GM19372 (cell line): ENCODE results near the gene PPP1CC.
A peak's percentile ranks its signal among the peaks of the same experiment; 100 is the strongest.
"Not testable (repeated sequence)": the region's sequence is repeated elsewhere in the genome, so short reads cannot be mapped to it uniquely, and the experiment has no call there.

Source experiments
- ATAC-seq: cut with Tn5 transposase; IDR thresholded peaks from one replicate; pipeline ENCODE4 v1.9.1; 2021; ENCODE audit warnings: mild to moderate bottlenecking, low read depth, moderate library complexity; ENCODE audit not compliant: unreplicated experiment

Gene PPP1CC

DNA sequence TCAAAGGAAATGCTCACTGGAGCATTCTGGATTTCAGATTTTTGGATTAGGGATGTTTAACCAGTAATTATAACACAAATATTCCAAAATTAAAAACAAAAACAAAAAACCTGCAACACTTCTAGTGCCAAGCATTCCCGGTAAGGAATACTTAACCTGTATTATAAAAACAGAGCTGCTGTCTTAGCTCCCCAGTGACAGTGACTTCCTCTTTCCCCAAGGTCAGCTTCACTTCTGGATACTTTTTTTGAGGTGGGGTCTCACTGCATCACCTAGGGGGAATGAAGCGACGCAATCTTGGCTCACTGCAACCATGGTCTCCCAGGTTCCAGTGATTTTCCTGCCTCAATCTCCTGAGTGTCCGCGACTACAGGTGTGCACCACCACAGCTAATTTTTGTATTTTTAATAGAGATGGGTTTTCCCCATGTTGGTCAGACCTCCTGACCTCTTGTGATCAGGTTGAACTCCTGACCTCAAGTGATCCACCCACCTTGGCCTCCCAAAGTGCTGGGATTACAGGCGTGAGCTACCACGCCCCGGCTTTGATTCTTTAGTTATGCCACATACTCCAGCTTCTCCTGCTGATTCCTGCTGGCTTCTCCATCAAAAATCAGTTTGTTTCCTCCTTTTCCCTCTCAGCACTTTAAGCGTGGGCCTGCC, 15.9 kb downstream of the PPP1CC start:
- ATAC-seq: no peak

DNA sequence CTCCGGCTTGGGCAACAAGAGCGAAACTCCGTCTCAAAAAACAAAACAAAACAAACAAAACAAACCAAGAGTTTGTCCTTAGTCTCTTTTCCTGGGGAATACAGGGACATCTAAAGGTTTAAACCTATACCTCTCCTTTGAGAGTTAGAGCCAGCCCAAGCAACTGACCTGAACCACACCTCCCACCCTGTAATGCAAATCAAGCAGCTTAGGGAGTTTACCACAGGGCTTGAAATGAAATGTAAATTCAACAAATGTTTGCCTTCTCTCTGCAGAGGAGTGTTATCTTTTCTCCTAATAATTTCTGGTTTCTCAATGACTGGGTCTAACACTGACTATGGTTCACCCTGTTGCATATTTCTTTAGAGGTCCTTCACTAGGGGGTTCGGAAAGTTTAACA, 16.7 kb downstream of the PPP1CC start:
- ATAC-seq: no peak

DNA sequence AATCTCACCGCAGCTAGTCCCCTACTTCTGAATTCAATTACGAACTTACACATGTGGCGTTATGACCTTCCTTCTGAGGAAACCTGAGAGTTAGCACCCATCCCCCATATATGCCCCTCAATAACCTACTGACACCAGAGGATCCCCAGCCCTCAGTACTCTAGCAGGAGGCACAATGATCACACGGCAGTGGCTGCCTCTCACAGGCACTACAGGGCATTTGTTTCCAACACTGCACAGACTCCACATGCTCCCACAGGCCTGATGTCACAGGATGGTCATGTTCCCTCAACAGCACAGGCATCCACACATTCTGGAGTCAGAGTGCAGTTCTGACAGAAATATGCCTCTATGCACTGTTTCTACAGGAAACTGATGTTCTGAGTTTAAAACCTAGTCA, 17.4 kb downstream of the PPP1CC start:
- no peak for ATAC-seq

DNA sequence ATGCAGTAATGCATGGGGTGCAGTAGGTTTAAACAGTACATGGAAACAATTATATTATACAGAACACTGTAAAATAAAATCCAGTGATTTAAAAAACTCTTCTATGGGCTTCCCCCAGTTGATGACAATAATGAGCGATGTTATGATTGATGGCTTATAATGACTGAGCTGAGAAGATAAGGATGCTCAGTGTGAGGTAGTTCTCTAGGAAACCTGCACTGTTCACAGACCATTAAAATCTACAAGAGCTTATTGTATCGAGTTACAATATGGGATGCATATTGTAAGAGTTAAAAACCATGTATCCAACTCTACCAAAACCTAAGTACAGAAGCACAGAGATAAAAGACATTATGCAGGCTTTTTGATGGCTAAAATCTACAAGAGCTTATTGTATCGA, 19.8 kb downstream of the PPP1CC start:
- not testable (repeated sequence) for ATAC-seq

DNA sequence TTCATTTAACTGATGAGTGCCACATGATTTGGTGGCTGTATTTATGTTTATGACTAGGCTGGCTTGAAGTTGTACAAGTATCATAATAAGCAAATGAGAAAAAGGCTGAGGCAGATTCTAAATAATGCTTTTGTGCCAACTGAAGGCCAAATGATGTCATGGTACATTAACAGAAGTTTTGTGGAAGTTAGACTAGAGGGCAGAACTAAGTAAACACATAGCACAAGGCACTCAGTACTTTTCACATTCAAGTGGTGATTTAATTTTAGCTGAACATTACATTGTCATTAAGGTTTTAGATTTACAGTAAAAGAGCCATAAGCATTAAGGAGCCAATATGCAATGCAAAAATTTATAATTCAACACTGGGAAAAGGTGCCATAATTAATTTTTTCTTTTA, 21.1 kb downstream of the PPP1CC start:
- no peak for ATAC-seq

DNA sequence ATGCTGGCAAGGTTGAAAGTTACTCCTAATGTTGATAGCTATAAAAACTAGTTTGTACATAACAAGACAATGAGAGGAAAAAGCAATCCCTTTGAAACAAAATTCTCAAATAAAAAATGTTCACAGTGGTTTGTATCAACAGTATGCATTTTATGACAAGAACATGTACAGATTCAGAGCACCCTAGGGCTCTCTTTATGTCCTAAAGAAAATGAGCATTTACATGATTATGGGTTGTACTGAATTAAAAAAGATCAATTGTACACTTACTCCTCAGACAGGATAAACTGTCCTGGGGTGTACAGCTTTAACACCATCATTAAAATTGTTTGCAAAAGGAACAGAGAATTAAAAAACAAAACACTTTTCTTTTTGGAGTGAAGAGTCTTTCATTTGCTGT, 22.2 kb downstream of the PPP1CC start:
- no peak for ATAC-seq

DNA sequence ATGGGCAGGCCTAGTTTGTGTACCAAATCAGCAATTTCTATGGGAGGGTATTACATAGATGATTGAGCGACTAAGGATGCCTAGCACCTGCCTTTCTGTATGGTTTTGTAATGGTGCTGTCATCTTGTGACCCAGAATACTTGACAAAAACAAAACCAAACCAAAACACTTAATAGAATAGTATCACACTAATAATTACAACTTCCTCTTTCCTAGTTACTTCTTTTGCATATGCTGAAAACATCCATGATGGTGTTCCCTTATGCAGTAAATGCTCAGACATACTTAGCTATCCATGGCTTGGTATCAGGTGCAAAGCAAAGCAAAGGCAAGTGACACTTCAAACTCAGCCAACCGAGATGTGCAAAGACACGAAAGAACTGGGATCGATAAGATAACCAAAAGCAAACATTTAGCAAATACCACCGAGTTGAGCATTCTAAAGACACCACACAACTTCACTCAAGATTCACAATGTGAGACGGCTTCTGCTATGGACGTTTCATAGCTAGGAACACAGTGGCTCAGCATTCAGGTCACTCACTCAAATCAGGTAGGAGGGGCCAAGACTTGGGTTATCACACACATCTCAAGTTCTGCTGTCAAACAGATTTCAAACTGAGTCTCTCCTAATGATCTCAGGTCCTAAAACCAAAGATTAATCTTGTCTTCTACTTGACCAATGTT, 24.3 kb downstream of the PPP1CC start:
- no peak for ATAC-seq

DNA sequence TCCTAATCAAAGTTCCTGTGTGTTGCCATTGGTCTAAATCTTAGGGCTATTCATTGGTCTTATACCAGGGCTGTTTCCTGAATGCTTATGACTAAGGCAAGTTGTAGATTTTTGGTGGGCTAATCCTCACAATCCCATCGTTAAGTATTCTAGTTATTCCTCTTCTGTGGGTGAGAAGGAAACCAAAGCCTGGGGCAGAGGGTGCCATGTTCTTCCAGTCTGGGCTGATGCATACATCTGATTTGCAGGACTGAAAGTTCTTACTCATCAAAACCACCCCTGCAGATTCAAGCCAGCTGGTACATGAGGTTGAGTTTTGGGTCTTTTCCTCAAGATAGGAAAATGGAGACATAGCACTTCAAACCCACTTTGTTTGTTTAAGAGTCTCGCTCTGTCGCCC, 25.7 kb downstream of the PPP1CC start:
- no peak for ATAC-seq

DNA sequence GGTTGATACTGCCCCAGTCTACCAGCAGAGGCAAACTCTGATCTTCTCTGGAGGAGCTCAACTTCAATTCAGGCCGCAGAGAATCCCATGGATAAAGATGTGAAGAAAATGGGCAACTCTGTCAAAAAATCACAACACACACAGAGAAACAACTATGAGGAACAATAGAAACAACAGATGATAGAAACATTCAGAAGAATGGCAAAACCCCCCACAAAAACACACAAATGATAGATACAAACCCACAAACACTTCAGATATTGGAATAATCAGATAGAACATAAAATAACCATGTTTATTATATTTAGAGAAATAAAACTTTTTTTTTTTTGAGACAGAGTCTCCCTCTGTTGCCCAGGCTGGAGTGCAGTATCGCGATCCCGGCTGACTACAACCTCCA, 33.8 kb downstream of the PPP1CC start:
- no peak for ATAC-seq

DNA sequence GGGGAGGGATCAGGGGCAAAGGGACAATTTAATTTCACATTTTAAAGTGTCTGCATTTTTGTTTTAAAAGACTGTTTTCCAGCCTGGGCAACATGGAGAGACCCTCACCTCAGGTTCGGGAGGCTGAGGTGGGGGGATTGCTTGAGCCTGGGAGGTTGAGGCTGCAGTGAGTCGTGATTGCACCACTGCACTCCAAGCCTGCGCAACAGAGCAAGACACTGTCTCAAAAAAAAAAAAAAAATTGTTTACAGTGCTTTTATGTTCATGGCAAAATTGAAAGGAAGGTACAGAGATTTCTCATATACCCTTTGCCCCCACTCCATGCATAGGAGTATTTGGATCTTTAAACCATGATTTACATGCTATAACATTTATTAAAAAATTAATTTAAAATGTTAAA, 37.4 kb downstream of the PPP1CC start:
- ATAC-seq: no peak

DNA sequence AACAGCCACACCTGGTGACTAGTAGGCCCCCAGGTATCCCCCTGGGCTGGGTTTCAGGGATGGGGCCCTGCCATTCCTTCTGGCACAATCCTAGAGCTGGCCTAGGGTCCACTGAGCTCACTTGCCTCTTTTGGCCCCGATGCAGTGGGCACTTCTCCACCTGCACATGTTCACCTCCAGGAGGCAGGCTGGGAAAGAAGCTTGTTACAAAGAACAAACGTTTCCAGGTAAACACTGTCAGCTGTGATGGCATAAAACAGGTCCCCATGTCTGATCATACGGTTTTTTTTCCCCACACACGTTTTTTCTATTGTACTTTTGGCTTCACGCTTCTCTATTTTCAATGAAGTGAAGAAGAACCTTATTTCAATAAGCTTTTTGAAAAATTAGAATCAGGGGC, 37.9 kb downstream of the PPP1CC start:
- no peak for ATAC-seq

DNA sequence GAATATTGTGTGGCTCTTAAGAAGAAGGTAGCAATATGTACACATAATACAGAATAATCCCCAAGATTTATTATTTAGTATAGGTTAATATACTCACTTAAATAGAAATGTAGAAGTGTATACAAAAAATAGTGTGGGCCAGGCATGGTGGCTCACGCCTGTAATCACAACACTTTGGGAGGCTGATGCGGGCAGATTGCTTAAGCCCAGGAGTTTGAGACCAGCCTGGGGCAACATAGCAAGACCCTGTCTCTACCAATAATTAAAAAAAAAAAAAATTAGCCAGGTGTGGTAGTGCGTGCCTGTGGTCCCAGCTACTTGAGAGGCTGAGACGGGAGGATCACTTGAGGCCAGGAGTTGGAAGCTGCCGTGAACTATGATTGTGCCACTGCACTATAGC, 38.5 kb downstream of the PPP1CC start:
- ATAC-seq: no peak

DNA sequence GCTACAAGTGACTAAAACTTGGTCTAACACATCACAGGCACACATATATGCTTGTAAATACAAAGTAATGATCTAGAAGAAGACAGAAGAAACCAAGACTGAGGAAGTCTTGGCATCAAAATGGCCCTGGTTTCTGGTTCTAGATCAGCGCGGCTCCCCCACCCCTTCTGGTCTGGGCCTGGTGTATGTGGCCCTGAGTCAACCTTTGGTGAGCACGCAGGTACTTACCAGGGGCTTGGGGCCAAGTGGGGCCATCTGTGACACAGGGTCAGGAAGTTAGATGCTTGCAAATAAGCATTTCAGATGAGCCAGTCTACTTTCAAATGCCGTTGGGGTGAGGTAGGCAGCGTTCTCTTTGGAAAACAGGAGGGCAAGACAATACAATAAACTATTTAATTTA, 40.6 kb downstream of the PPP1CC start:
- ATAC-seq: no peak

DNA sequence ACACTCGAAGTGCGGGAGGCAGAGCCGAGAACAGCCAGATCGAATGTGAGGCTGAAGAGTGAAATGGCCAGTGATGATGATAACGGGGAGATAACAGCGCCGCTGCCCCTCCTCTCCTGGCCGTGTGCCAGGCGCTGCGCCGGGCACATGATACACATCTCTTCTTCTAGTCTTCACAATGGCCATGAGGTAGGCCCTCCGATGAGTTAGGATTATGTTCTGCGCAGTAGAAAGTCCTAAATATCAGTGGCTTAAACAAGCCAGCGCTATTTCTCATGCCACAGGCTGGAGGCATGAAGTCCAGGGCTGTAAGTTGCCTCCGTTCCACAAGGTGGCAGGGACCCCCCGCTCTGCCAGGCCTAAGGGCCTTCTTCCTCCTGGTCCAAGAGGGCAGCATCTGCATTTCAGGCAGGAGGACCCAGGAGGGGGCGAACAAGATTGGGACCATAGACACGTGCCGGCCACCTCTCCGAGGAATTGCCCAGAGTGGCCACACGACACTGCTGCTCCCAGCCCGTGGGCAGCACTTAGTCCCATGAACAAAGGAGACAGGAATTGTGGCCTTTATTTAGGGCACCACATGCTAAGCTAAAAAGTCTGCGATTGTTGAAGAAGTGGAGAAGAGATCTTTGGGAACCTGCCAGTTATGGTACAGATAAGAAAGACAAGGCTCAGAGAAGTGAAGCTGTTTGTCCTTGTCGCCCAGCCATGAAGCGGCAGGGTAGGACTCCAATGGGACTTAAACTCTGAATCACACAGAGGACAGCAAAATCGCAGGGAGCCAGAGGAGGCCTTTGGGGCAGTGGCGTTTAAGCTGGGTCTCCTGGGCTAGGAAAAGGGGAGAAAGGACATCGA, 42.9 kb downstream of the PPP1CC start:
- no peak for ATAC-seq

DNA sequence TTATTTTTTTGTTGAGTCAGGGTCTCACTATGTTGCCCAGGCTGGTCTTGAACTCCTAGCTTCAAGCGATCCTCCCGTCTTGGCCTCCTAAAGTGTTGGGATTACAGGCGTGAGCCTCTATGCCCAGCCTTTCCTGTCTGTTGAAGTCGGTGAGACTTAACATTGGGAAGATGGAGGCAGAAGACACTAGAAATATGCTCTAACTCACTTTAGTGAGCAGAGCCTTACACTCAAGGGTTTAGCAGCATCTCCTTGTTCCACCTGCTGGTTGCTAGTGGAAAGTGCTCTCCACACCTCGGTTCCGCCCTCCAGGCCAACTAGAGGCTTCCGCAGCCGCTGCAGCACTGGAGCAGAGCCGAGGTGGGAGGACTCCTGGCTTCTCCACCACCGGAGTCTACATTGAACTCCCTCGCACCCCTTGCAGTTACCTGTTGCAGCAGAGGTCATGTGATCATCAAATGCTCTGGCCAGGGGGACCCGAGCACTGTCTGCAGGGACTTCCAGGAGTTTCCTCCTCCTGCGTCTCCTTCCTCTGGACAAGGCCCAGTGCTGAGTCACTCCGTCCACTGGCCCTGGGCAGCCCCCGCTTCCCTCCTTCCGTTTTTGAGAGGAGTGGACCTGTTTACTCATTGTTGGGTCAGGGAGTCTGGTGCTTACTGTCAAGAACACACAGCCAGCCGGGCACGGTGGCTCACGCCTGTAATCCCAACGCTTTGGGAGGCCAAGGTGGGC, 44.4 kb downstream of the PPP1CC start:
- peak; percentile 79 for ATAC-seq

DNA sequence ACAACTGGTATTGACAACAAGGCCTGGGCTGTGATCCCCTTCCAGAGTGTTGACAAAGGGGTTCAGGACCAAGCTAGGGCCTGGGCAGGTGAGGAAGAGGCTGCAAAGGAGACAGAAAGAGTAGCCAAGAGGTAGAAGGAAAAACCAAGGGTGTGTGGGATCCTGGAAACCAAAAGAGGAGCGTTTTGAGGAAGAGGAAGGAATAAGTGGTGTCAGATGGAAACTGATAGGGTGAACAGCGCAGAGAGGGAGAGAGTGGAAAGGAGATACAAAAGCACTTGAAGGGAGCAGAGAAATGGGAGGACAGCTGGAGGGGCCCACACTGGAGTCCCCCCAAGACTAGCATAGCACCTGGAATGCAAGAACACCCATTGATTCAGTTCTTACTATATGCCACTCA, 45.5 kb downstream of the PPP1CC start:
- no peak for ATAC-seq

DNA sequence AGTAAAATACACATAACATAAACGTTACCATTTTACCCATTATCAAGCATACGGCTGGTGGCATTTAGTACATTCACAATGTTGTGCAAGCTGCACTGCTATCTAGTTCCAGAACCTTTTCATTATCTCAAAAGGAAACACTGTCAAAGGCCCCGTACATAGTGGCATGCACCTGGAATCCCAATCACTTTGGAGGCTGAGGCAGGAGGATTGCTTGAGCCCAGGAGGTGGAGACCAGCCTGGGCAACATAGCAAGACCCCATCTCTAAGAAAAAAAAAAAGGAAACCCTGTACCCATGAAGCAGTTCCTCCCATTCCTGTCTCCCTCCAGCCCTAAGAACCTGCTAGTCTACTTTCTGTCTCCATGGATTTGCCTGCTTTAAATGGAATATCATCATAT, 46.4 kb downstream of the PPP1CC start:
- no peak for ATAC-seq

DNA sequence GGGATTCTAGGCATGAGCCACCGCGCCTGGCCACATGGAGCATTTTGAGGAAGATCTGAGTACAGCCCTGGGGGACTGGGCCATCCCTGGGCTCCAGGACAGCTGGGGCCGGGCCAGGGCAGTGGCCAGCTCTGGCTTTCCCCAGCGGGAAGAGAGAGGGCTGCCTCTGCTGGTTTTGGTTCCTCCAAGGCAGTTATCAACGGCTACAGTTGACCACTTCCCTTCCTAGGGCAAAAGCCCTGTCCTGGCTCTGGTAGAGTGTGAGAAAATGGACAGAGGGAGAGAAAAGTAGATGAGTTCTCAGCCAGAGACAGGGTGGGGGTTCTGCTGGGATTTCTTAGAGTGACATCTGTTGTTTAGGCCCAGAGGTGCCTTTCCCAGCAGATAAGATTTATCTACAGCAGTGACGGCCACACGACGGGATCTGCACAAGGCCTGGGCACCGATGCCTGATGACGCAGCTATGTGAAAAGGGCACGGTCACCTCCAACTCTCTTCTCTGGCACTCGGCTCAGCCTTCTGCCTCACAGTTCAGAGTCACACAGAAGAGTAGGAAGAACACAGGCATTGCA, 48.3 kb downstream of the PPP1CC start:
- no peak for ATAC-seq

DNA sequence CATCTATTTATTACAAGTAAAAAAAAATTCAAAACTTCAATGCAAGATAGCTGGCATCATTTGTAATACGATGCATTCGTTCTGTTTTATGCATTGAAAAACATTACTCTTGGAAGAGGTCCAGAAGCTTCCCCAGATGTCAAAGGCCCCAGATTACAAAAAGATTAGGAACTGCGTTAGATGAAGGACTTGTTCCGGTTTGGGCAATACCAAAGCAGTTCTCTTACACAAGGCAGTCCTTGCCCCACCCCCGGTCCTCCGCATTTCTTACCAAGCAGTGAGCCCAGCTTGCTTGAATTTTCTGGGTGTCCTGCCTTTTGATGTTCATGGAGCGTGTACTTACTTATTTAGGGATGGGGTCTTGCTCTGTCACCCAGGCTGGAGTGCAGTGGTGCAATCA, 49.0 kb downstream of the PPP1CC start:
- ATAC-seq: no peak

DNA sequence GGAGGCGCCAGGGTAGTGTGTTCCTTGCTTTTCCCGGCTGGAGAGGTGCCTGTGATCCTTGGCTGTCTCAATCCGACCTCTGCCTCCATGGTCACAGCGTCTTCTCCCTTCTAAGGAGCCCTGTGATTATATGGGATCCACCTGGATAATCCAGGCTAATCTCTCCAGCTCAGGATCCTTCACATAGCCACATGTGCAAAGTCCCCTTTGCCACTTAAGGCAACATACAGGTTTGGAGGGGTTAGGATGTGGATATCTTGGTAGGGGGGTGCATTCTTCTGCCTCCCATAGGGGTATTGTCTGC, 52.6 kb downstream of the PPP1CC start:
- no peak for ATAC-seq
